ENCODE data around the gene HYKK.

- TF ChIP-seq POLR2A (IDR thresholded peaks at IDR 0.05; ENCODE audit: low read length), result no peak
- TF ChIP-seq GATA1 (IDR thresholded peaks at IDR 0.05; ENCODE audit: low read depth, low read length), result no peak
Measured at GRCh38 chr15:78481917-78482316, 25.5 kb upstream of the HYKK start.

All from erythroblast (primary cell).